Measurements from ENCODE around the gene CTLA4. TPM values are rescaled to one million over a fixed set of nuclear protein-coding genes. Genes with fewer than 3 reads are reported as not detected.

The CTLA4 gene
- total RNA-seq, 1 donor from 2014 or later = not detected

- H3K4me1 Mint-ChIP-seq (ENCODE audit: unreplicated experiment) = peaks cover 6% of the 10 kb centered on the region
These were observed 15.0 kb downstream of the CTLA4 start for GRCh38 chr2:203882551-203882950.

GRCh38 chr2:203886661-203887151, 19.1 kb downstream of the CTLA4 start:
- H3K4me1 Mint-ChIP-seq (ENCODE audit: unreplicated experiment) = no peaks in the 10 kb centered on the region
- no peaks in the 10 kb centered on the region for H3K36me3 Mint-ChIP-seq
- TF ChIP-seq, protein P1, sequence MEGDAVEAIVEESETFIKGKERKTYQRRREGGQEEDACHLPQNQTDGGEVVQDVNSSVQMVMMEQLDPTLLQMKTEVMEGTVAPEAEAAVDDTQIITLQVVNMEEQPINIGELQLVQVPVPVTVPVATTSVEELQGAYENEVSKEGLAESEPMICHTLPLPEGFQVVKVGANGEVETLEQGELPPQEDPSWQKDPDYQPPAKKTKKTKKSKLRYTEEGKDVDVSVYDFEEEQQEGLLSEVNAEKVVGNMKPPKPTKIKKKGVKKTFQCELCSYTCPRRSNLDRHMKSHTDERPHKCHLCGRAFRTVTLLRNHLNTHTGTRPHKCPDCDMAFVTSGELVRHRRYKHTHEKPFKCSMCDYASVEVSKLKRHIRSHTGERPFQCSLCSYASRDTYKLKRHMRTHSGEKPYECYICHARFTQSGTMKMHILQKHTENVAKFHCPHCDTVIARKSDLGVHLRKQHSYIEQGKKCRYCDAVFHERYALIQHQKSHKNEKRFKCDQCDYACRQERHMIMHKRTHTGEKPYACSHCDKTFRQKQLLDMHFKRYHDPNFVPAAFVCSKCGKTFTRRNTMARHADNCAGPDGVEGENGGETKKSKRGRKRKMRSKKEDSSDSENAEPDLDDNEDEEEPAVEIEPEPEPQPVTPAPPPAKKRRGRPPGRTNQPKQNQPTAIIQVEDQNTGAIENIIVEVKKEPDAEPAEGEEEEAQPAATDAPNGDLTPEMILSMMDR (conservative IDR thresholded peaks at IDR 0.05) = no peak
- DNase-seq (ENCODE audit: extremely low spot score, unreplicated experiment) = no peak
- H3K4me3 Mint-ChIP-seq = no peak overlapping the region
- H3K27me3 Mint-ChIP-seq = no peaks in the 10 kb centered on the region
- H3K9me3 Mint-ChIP-seq = no peaks in the 10 kb centered on the region
- no peak overlapping the region for H3K27ac Mint-ChIP-seq

More at GRCh38 chr2:203882551-203882950, 15.0 kb downstream of the CTLA4 start:
- no peaks in the 10 kb centered on the region for H3K9me3 Mint-ChIP-seq
- no peak overlapping the region for H3K27ac Mint-ChIP-seq
- H3K36me3 Mint-ChIP-seq = no peaks in the 10 kb centered on the region
- no peak for DNase-seq (ENCODE audit: extremely low spot score, unreplicated experiment)
- peaks cover 4% of the 10 kb centered on the region for H3K27me3 Mint-ChIP-seq
- H3K4me3 Mint-ChIP-seq = no peak overlapping the region
- TF ChIP-seq, protein P1 (conservative IDR thresholded peaks at IDR 0.05) = no peak

DNA sequence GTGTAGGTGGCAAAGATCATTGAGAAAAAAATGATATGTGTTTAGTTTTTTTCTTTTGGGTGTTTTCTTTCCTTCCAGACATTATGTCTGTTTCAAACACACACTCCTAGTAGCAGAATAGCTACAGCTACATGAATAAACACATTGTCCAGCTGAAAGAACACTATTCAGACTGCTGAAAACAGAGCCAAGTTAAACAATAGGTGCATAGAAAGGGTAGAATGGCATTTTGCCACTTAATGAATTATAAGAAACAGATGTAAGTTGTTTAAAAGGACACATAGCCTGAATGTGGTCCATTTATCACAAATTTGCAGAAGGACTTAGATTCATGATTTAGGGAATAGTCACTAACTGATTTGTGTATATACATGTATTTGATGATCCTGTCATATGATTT, 20.1 kb downstream of the CTLA4 start:
- H3K4me3 Mint-ChIP-seq = no peak overlapping the region
- no peak overlapping the region for H3K27ac Mint-ChIP-seq
- TF ChIP-seq, protein P1 (conservative IDR thresholded peaks at IDR 0.05) = no peak
- H3K27me3 Mint-ChIP-seq = no peaks in the 10 kb centered on the region
- peaks cover 4% of the 10 kb centered on the region for H3K9me3 Mint-ChIP-seq
- H3K36me3 Mint-ChIP-seq = no peaks in the 10 kb centered on the region
- H3K4me1 Mint-ChIP-seq (ENCODE audit: unreplicated experiment) = peaks cover 4% of the 10 kb centered on the region
- no peak for DNase-seq (ENCODE audit: extremely low spot score, unreplicated experiment)

DNA sequence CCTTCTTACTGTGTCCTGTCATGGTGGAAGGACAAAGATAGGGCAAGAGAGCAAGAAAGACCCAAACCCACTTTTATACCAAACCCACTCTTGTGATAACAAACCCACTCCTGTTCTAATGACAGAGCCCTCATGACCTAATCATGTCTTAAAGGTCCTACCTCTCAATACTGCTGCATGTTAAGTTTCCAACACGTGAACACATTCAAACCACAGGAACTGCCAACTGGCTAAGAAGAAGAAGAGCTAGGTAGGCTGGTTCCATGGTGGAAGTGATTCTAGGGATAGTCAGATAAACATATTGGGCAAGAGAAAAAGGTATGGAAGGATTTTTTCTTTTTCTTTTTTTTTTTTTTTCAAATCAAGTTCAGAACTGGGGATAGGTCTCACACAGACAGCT, 22.0 kb downstream of the CTLA4 start:
- no peak for DNase-seq (ENCODE audit: extremely low spot score, unreplicated experiment)
- no peaks in the 10 kb centered on the region for H3K27me3 Mint-ChIP-seq
- peaks cover 4% of the 10 kb centered on the region for H3K4me1 Mint-ChIP-seq (ENCODE audit: unreplicated experiment)
- H3K4me3 Mint-ChIP-seq = no peak overlapping the region
- H3K9me3 Mint-ChIP-seq = peaks cover 4% of the 10 kb centered on the region
- H3K36me3 Mint-ChIP-seq = no peaks in the 10 kb centered on the region
- TF ChIP-seq, protein P1 (conservative IDR thresholded peaks at IDR 0.05) = no peak
- no peak overlapping the region for H3K27ac Mint-ChIP-seq

DNA sequence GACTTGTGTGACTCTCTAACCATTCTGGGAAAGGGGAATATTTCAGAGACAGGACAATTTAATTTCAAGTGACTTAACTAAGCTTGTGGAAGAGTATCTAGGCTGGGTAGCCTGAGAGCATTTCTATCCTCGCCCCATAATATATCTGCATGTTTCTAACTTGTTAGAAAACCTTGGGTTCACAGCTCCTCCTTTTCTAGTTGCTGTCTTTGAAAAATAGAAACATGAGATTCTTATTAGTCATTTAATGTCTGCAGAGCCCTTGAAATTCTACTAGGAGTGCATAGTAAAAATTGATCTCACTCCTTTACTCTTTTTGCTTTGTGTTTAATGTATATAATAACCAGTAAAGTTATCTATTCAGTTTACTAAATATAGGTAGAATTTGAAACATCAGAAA, 22.4 kb downstream of the CTLA4 start:
- TF ChIP-seq, protein P1 (conservative IDR thresholded peaks at IDR 0.05) = no peak
- H3K4me3 Mint-ChIP-seq = no peak overlapping the region
- no peak overlapping the region for H3K27ac Mint-ChIP-seq
- peaks cover 4% of the 10 kb centered on the region for H3K4me1 Mint-ChIP-seq (ENCODE audit: unreplicated experiment)
- DNase-seq (ENCODE audit: extremely low spot score, unreplicated experiment) = no peak
- H3K36me3 Mint-ChIP-seq = no peaks in the 10 kb centered on the region
- peaks cover 4% of the 10 kb centered on the region for H3K9me3 Mint-ChIP-seq
- H3K27me3 Mint-ChIP-seq = no peaks in the 10 kb centered on the region

- H3K36me3 Mint-ChIP-seq = no peaks in the 10 kb centered on the region
- no peak overlapping the region for H3K27ac Mint-ChIP-seq
- no peak for DNase-seq (ENCODE audit: extremely low spot score, unreplicated experiment)
- H3K9me3 Mint-ChIP-seq = peaks cover 4% of the 10 kb centered on the region
- H3K4me3 Mint-ChIP-seq = no peak overlapping the region
- H3K4me1 Mint-ChIP-seq (ENCODE audit: unreplicated experiment) = peaks cover 4% of the 10 kb centered on the region
- H3K27me3 Mint-ChIP-seq = no peaks in the 10 kb centered on the region
- TF ChIP-seq, protein P1 (conservative IDR thresholded peaks at IDR 0.05) = no peak
These were observed 23.2 kb downstream of the CTLA4 start for GRCh38 chr2:203890733-203891132.
